ENCODE data around the gene P4HA2. TPM values are rescaled to one million over a fixed set of nuclear protein-coding genes. Genes with fewer than 3 reads are reported as not detected.

The P4HA2 gene
- polyA plus RNA-seq, 1 of the 3 experiments (the other 2 are of a cell fraction) = 67.2 TPM

- peaks cover 8 to 19% of the 10 kb centered on the region in 2 experiments; a peak in 2 of 4 replicates for H3K4me1 ChIP-seq (ENCODE audit: control insufficient read depth in 1 of 2, insufficient read depth in 2 of 2, low read depth in 1 of 2, low read length in 1 of 2)
- 87% methylated on average over 5 of the region's 8 CpGs for WGBS (ENCODE audit: low lambda C conversion rate)
- no peaks in the 10 kb centered on the region for H3K9me3 ChIP-seq
- no peaks in the 10 kb centered on the region for H3K27me3 ChIP-seq (ENCODE audit: insufficient read depth)
- no peak overlapping the region for H3K4me2 ChIP-seq
- H4K20me1 ChIP-seq (ENCODE audit: insufficient read depth) = no peaks in the 10 kb centered on the region
- no peaks in the 10 kb centered on the region for H3K9me2 ChIP-seq
- no peak overlapping the region for H3K9ac ChIP-seq
- POLR2A ChIA-PET = no interaction called here
- no peak overlapping the region for H3K4me3 ChIP-seq (ENCODE audit: low read depth in 2 of 2, low read length in 1 of 2)
- TF ChIP-seq FOXJ3 (CRISPR knock-in tag; IDR thresholded peaks at IDR 0.05) (no peak), JUND (IDR thresholded peaks at IDR 0.05) (no peak), SMC3 (IDR thresholded peaks at IDR 0.05; ENCODE audit: low read depth, low read length) (no peak), RFX5 (IDR thresholded peaks at IDR 0.05; ENCODE audit: low read length) (no peak), TAF1 (IDR thresholded peaks at IDR 0.05; ENCODE audit: borderline replicate concordance, low read depth, low read length) (no peak), TEAD4 (IDR thresholded peaks at IDR 0.05; ENCODE audit: borderline replicate concordance, insufficient read depth) (no peak), RXRA (IDR thresholded peaks at IDR 0.05; ENCODE audit: borderline replicate concordance, low read depth) (no peak), IRF3 (IDR thresholded peaks at IDR 0.05; ENCODE audit: low read depth, low read length) (no peak), FOSL2 (IDR thresholded peaks at IDR 0.05; ENCODE audit: borderline replicate concordance, low read depth) (no peak), GATA2 (CRISPR knock-in tag; IDR thresholded peaks at IDR 0.05) (no peak)
- DNase-seq = no peak
- H3F3A ChIP-seq (replicated peaks; ENCODE audit: insufficient read depth) = peaks cover 4% of the 10 kb centered on the region
- peaks cover 9% of the 10 kb centered on the region; the same call in 1 of the 2 replicates for H3K79me2 ChIP-seq (ENCODE audit: insufficient read depth)
- H3K27ac ChIP-seq (ENCODE audit: low read depth in 2 of 2, low read length in 1 of 2) = no peak overlapping the region
- CTCF ChIA-PET = interaction anchor here (2.5 to 4.0 kb wide), 2 partner anchors 15 to 19 kb away, joined by 15 to 17 read pairs; no protein-coding TSS in a partner anchor
- no peak overlapping the region for H2AFZ ChIP-seq (ENCODE audit: low read depth)
- no peaks in the 10 kb centered on the region for H3K36me3 ChIP-seq (replicated peaks in 1 of 2; ENCODE audit: control insufficient read depth in 1 of 2, insufficient read depth in 2 of 2, low read length in 1 of 2)
Observed at GRCh38 chr5:132253452-132254320, 26.0 kb upstream of the P4HA2 start.

GRCh38 chr5:132253008-132253441, 25.4 kb upstream of the P4HA2 start:
- DNase-seq = no peak
- Histone ChIP-seq H3K9ac (no peak overlapping the region), H4K20me1 (ENCODE audit: insufficient read depth) (no peaks in the 10 kb centered on the region), H3F3A (replicated peaks; ENCODE audit: insufficient read depth) (no peaks in the 10 kb centered on the region), H3K4me2 (no peak overlapping the region), H3K4me1 (ENCODE audit: control insufficient read depth in 1 of 2, insufficient read depth in 2 of 2, low read depth in 1 of 2, low read length in 1 of 2) (peaks cover 5 to 13% of the 10 kb centered on the region in 2 experiments; a peak in 2 of 4 replicates), H3K27ac (ENCODE audit: low read depth in 2 of 2, low read length in 1 of 2) (no peak overlapping the region), H3K9me3 (no peaks in the 10 kb centered on the region), H3K27me3 (ENCODE audit: insufficient read depth) (no peaks in the 10 kb centered on the region), H3K79me2 (ENCODE audit: insufficient read depth) (peaks cover 6% of the 10 kb centered on the region; the same call in 1 of the 2 replicates), H3K36me3 (replicated peaks in 1 of 2; ENCODE audit: control insufficient read depth in 1 of 2, insufficient read depth in 2 of 2, low read length in 1 of 2) (no peaks in the 10 kb centered on the region), H3K4me3 (ENCODE audit: low read depth in 2 of 2, low read length in 1 of 2) (no peak overlapping the region), H2AFZ (ENCODE audit: low read depth) (no peak overlapping the region), H3K9me2 (no peaks in the 10 kb centered on the region)
- ChIA-PET POLR2A (no interaction called here), CTCF (interaction anchor here (1.1 to 4.0 kb wide), 3 partner anchors 14 to 41 kb away, joined by 3 to 17 read pairs (median 15); no protein-coding TSS in a partner anchor)
- WGBS (ENCODE audit: low lambda C conversion rate) = 77% methylated on average over 4 of the region's 4 CpGs
- TF ChIP-seq MXI1 (IDR thresholded peaks at IDR 0.05; ENCODE audit: low read depth, low read length) (no peak), FOSL2 (IDR thresholded peaks at IDR 0.05; ENCODE audit: borderline replicate concordance, low read depth) (no peak), USF1 (IDR thresholded peaks at IDR 0.05; ENCODE audit: borderline replicate concordance, low read depth) (no peak), CHD2 (IDR thresholded peaks at IDR 0.05; ENCODE audit: low read length, partially characterized antibody) (no peak), TAF1 (IDR thresholded peaks at IDR 0.05; ENCODE audit: borderline replicate concordance, low read depth, low read length) (no peak), TEAD4 (IDR thresholded peaks at IDR 0.05; ENCODE audit: borderline replicate concordance, insufficient read depth) (no peak), NFIC (IDR thresholded peaks at IDR 0.05; ENCODE audit: borderline replicate concordance) (no peak), SIN3A (IDR thresholded peaks at IDR 0.05; ENCODE audit: borderline replicate concordance, low read depth, low read length) (no peak), FOXM1 (IDR thresholded peaks at IDR 0.05; ENCODE audit: low read depth) (no peak), CTCF (IDR thresholded peaks at IDR 0.05) (no peak)

Measured in SK-N-SH (cell line).